Stimulated activated naive CD8-positive, alpha-beta T cell treated with anti-CD3 and anti-CD28 coated beads, Interleukin-15, Interleukin-2, amounts not matched to agents 100 ng/mL and 50 ng/mL, for 24 hours (primary cell): ENCODE results near the gene MAD1L1.
A peak's percentile ranks its signal among the peaks of the same experiment; 100 is the strongest.

Source experiments
- H3K27ac Mint-ChIP-seq: one replicate; pipeline ENCODE4 v1.8.0; 2021; ENCODE audit warnings: mild to moderate bottlenecking, mixed read lengths
- H3K27me3 Mint-ChIP-seq: one replicate; pipeline ENCODE4 v1.8.0; 2021; ENCODE audit warnings: mixed read lengths
- H3K36me3 Mint-ChIP-seq: one replicate; pipeline ENCODE4 v1.8.0; 2021; ENCODE audit warnings: low read depth, mixed read lengths
- H3K4me1 Mint-ChIP-seq: one replicate; pipeline ENCODE4 v1.8.0; 2021; ENCODE audit warnings: low read depth, mixed read lengths
- H3K4me3 Mint-ChIP-seq: one replicate; pipeline ENCODE4 v1.8.0; 2021; ENCODE audit warnings: mild to moderate bottlenecking, mixed read lengths
- H3K9me3 Mint-ChIP-seq: one replicate; pipeline ENCODE4 v1.8.0; 2021; ENCODE audit warnings: mixed read lengths

MAD1L1 gene

GRCh38 chr7:2232766-2233520 lies at the start of gene MAD1L1:
Gene MAD1L1 (minus strand): TSS chr7:2232945. CDS start chr7:2230133, 2,812 bp downstream.
- Mint-ChIP-seq H3K36me3 (peaks cover 43% of the 10 kb centered on the region), H3K9me3 (no peaks in the 10 kb centered on the region), H3K4me3 (peak within 1 kb of the TSS; percentile 92), H3K27me3 (no peaks in the 10 kb centered on the region), H3K4me1 (peaks cover 35% of the 10 kb centered on the region), H3K27ac (peak within 1 kb of the TSS; percentile 91)

DNA sequence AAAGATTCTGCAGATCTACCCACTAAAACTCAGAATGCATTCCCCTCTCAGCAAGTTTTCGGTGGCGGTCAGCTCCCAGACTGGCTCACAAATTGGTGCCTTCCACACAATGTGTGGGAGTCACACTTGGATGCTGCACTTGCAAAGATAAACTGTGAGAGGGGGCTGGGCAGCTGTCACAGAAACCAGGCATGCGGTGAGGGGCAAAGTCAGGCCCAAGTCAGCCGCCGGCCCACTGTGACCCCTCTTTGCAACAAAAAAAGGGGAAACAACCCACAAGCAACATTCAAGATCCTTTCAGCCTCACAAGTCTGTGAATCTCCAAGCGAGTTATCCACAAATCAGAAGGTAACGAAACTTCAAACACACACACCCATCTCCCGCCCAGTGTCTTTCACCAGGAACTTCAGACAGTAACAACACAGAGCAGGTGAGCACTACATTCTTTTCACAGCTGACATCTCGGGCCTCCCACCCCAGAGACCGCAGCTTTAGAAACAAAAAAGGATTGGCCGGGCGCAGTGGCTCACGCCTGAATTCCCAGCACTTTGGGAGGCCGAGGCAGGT lies 49.5 kb upstream of the MAD1L1 start:
- H3K9me3 Mint-ChIP-seq = no peaks in the 10 kb centered on the region
- H3K4me1 Mint-ChIP-seq = peaks cover 5% of the 10 kb centered on the region
- no peaks in the 10 kb centered on the region for H3K36me3 Mint-ChIP-seq
- H3K27me3 Mint-ChIP-seq = no peaks in the 10 kb centered on the region
- H3K4me3 Mint-ChIP-seq = no peak overlapping the region
- no peak overlapping the region for H3K27ac Mint-ChIP-seq

DNA sequence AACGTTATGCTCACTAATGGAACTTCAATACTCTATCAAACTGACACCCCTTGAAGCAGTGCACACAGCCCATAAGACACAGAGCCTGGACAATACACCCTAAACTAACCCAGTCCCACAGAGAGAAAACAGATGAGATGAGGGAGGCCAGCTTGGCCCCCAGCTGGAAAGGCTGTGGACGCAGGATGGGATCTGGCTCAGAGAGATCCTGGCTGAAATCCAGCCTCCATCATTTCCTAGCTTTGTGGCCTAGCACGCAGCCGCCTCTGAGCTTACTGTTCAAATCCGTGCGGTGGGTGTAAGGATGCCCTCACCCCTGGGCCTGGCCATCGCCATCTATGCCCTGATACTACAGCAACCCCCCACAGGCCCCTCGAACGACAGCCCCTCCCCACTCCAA lies 48.8 kb upstream of the MAD1L1 start:
- H3K27ac Mint-ChIP-seq = no peak overlapping the region
- no peaks in the 10 kb centered on the region for H3K36me3 Mint-ChIP-seq
- H3K27me3 Mint-ChIP-seq = no peaks in the 10 kb centered on the region
- H3K4me1 Mint-ChIP-seq = peaks cover 5% of the 10 kb centered on the region
- H3K9me3 Mint-ChIP-seq = no peaks in the 10 kb centered on the region
- no peak overlapping the region for H3K4me3 Mint-ChIP-seq

DNA sequence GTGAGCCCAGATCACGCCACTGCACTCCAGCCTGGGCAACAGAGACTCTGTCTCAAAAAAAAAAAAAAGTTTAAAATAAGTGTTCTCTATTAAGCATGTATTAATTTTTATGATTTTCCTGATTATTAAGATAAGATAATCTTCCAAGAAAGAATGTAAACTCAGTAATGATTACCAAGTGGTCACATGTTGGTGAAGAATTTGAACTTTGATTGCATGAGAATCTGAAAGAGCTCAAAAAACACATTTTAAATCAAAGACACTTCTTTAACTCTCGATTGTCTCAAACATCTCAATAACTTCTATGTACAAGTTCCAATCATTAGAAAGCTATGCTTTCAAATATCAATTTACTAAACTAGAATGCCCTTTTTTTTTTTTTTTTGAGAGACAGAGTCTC lies 47.7 kb upstream of the MAD1L1 start:
- Mint-ChIP-seq H3K9me3 (no peaks in the 10 kb centered on the region), H3K4me1 (peaks cover 5% of the 10 kb centered on the region), H3K27me3 (no peaks in the 10 kb centered on the region), H3K4me3 (no peak overlapping the region), H3K36me3 (no peaks in the 10 kb centered on the region), H3K27ac (no peak overlapping the region)

DNA sequence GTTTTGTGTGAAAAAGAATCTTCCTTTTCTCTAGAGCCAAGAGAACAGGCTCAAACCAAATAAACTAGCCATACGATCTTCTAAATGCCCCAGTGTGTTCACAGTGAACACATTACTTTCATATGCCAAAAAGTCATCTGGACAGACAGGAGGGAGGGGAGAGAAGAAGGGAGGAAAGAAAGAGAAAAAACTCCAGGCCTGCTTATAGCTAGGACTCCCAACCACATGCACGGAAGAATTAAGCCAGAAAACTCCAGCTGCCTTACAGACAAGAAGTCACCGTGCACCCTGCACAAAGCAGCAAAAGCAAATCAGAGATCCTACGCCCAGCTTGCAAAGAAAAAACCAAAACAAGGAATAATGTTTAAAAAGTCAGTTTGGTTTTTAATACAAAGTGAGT lies 47.2 kb upstream of the MAD1L1 start:
- Mint-ChIP-seq H3K27me3 (no peaks in the 10 kb centered on the region), H3K27ac (no peak overlapping the region), H3K9me3 (no peaks in the 10 kb centered on the region), H3K36me3 (no peaks in the 10 kb centered on the region), H3K4me1 (peaks cover 5% of the 10 kb centered on the region), H3K4me3 (no peak overlapping the region)

GRCh38 chr7:2278026-2278425 lies 45.3 kb upstream of the MAD1L1 start:
- H3K27me3 Mint-ChIP-seq = no peaks in the 10 kb centered on the region
- H3K27ac Mint-ChIP-seq = no peak overlapping the region
- peaks cover 4% of the 10 kb centered on the region for H3K36me3 Mint-ChIP-seq
- H3K4me3 Mint-ChIP-seq = no peak overlapping the region
- peaks cover 5% of the 10 kb centered on the region for H3K4me1 Mint-ChIP-seq
- no peaks in the 10 kb centered on the region for H3K9me3 Mint-ChIP-seq

DNA sequence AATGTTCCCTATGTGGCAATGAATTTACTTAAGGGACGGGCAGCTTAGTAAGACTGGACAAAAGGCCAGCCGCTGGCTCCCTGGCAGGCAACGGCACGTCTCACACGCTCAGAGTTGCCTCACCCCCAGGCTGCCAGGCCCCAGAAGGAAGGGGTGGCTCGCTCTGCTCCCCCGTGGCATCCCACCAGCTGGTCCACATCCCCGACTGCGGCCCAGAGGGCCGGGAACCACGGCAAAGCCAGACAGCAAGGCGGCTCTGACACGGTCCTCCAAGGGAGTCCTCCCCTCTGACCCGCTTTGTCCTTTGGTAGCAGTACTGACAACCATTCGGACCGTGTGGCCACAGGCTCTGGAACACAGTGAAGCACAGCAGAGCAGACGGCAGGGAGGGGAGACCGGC lies 43.4 kb upstream of the MAD1L1 start:
- no peak overlapping the region for H3K4me3 Mint-ChIP-seq
- H3K36me3 Mint-ChIP-seq = peaks cover 13% of the 10 kb centered on the region
- no peaks in the 10 kb centered on the region for H3K9me3 Mint-ChIP-seq
- H3K27me3 Mint-ChIP-seq = no peaks in the 10 kb centered on the region
- peaks cover 5% of the 10 kb centered on the region for H3K4me1 Mint-ChIP-seq
- H3K27ac Mint-ChIP-seq = no peak overlapping the region

GRCh38 chr7:2275101-2275500 lies 42.4 kb upstream of the MAD1L1 start:
- H3K27ac Mint-ChIP-seq = no peak overlapping the region
- H3K36me3 Mint-ChIP-seq = peaks cover 14% of the 10 kb centered on the region
- H3K9me3 Mint-ChIP-seq = no peaks in the 10 kb centered on the region
- H3K4me3 Mint-ChIP-seq = no peak overlapping the region
- no peaks in the 10 kb centered on the region for H3K27me3 Mint-ChIP-seq
- H3K4me1 Mint-ChIP-seq = peaks cover 4% of the 10 kb centered on the region

GRCh38 chr7:2274666-2275065 lies 41.9 kb upstream of the MAD1L1 start:
- Mint-ChIP-seq H3K27ac (no peak overlapping the region), H3K9me3 (no peaks in the 10 kb centered on the region), H3K36me3 (peaks cover 16% of the 10 kb centered on the region), H3K4me1 (no peaks in the 10 kb centered on the region), H3K4me3 (no peak overlapping the region), H3K27me3 (no peaks in the 10 kb centered on the region)

GRCh38 chr7:2273866-2274265 lies 41.1 kb upstream of the MAD1L1 start:
- no peaks in the 10 kb centered on the region for H3K4me1 Mint-ChIP-seq
- H3K27me3 Mint-ChIP-seq = no peaks in the 10 kb centered on the region
- no peak overlapping the region for H3K27ac Mint-ChIP-seq
- no peaks in the 10 kb centered on the region for H3K9me3 Mint-ChIP-seq
- H3K4me3 Mint-ChIP-seq = no peak overlapping the region
- peaks cover 20% of the 10 kb centered on the region for H3K36me3 Mint-ChIP-seq

DNA sequence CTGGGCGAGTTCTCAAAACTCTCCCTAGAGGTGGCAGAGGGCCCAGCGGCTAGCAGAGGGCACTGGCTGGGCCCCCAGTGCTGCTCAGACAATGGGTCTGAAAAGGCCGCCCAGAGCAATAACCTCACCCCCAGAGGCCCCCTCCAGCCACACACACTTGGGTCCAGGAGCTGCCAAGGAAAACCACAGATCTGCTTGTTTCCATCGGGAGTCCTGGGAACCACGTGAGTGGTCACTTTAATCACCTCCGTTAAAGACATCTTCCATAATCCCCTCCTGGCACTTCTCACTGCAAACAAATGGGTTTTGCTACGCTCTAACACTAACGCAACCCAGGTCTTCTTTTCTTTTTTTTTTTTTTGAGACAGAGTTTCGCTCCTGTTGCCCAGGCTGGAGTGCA lies 39.3 kb upstream of the MAD1L1 start:
- H3K27me3 Mint-ChIP-seq = no peaks in the 10 kb centered on the region
- H3K4me1 Mint-ChIP-seq = no peaks in the 10 kb centered on the region
- no peaks in the 10 kb centered on the region for H3K9me3 Mint-ChIP-seq
- peaks cover 20% of the 10 kb centered on the region for H3K36me3 Mint-ChIP-seq
- H3K4me3 Mint-ChIP-seq = no peak overlapping the region
- no peak overlapping the region for H3K27ac Mint-ChIP-seq

DNA sequence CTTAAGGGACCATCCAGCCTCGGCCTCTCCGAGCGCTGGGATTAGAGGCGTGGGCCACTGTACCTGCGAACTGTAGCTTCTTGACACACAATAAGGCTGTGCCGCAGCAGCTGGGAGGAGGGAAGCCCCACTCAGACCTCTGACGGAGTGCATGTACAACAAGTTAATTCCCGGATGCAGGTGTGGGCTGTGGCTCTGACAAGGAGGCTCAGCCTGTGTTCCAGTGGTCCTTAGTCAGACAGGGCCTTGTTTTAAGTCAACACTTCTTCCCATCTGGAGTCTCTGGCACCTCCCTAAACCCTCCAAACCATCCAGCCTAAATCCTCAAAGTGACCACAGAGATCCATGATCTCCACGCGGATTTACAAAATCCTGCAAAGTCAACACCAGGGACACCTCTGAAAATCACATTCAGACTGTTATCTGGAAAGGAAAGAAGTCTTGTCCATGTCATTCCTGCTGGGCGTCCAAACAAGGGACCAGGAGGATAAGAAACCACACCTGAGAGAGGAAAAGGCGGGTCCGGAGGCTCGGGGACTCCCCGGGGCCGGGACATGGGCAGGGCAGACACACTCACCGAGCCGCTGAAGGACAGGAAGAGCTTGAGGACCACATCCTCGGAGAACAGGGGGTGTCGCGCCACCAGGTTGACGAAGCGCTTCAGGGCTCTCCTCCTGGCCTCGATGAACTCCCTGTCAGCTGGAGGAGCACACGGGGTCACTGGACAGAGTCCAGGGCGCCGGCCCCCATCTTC lies 38.7 kb upstream of the MAD1L1 start:
- Mint-ChIP-seq H3K9me3 (no peaks in the 10 kb centered on the region), H3K27me3 (no peaks in the 10 kb centered on the region), H3K36me3 (peaks cover 20% of the 10 kb centered on the region), H3K4me1 (no peaks in the 10 kb centered on the region), H3K27ac (no peak overlapping the region), H3K4me3 (no peak overlapping the region)

DNA sequence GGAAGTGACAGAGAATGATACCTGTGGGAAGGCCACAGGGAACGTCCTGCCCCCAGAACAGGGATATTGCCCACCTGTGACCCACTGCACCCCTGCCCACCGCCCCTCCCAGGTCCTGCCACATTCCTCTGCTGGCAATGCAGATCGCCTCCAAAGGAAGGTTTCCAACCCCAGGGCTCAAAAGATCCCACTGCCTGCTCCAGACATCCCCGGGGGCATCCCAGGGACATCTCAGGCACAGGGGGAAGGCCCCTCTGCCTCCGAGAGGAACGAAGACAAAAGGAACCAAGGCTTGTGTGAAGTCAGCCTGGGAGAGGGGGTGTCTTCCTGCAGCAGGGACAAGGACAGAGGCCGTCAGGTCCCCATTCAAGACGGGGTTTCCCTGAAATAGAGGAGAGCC lies 37.8 kb upstream of the MAD1L1 start:
- no peaks in the 10 kb centered on the region for H3K27me3 Mint-ChIP-seq
- no peak overlapping the region for H3K4me3 Mint-ChIP-seq
- H3K4me1 Mint-ChIP-seq = no peaks in the 10 kb centered on the region
- peaks cover 23% of the 10 kb centered on the region for H3K36me3 Mint-ChIP-seq
- no peak overlapping the region for H3K27ac Mint-ChIP-seq
- no peaks in the 10 kb centered on the region for H3K9me3 Mint-ChIP-seq

- no peaks in the 10 kb centered on the region for H3K9me3 Mint-ChIP-seq
- no peaks in the 10 kb centered on the region for H3K4me1 Mint-ChIP-seq
- peaks cover 24% of the 10 kb centered on the region for H3K36me3 Mint-ChIP-seq
- no peak overlapping the region for H3K27ac Mint-ChIP-seq
- no peak overlapping the region for H3K4me3 Mint-ChIP-seq
- H3K27me3 Mint-ChIP-seq = no peaks in the 10 kb centered on the region
Measured at GRCh38 chr7:2269991-2270460, 37.3 kb upstream of the MAD1L1 start.
